ENCODE measurements around the gene SHC3. TPM values are rescaled to one million over a fixed set of nuclear protein-coding genes. Genes with fewer than 3 reads are reported as not detected.

Gene SHC3
- total RNA-seq, 2 donors from 2014 or later: 1.5 to 1.8 TPM

GRCh38 chr9:89106224-89106851 is 72.3 kb downstream of the SHC3 start:
- H3K4me3 ChIP-seq: no peak overlapping the region
- ATAC-seq (ENCODE audit: insufficient number of reproducible peaks, low FRiP score, low read depth) (no peak), DNase-seq (ENCODE audit: low spot score) (no peak)
- H3K27ac ChIP-seq: no peak overlapping the region
- H3K27me3 ChIP-seq (replicated peaks; ENCODE audit: insufficient read depth): no peaks in the 10 kb centered on the region
- no peaks in the 10 kb centered on the region for H3K4me1 ChIP-seq (ENCODE audit: control insufficient read depth in 1 of 2, low read depth in 2 of 2)
- no peak for TF ChIP-seq CTCF (IDR thresholded peaks at IDR 0.05)
- no peaks in the 10 kb centered on the region for H3K9me3 ChIP-seq
- no peaks in the 10 kb centered on the region for H3K36me3 ChIP-seq

GRCh38 chr9:89104821-89105220 is 73.8 kb downstream of the SHC3 start:
- Histone ChIP-seq H3K27me3 (replicated peaks; ENCODE audit: insufficient read depth) (no peaks in the 10 kb centered on the region), H3K9me3 (no peaks in the 10 kb centered on the region), H3K27ac (no peak overlapping the region), H3K4me3 (no peak overlapping the region), H3K4me1 (ENCODE audit: control insufficient read depth in 1 of 2, low read depth in 2 of 2) (no peaks in the 10 kb centered on the region), H3K36me3 (no peaks in the 10 kb centered on the region)
- TF ChIP-seq CTCF (IDR thresholded peaks at IDR 0.05): no peak
- DNase-seq (ENCODE audit: low spot score) (no peak), ATAC-seq (ENCODE audit: insufficient number of reproducible peaks, low FRiP score, low read depth) (no peak)

- no peak for ATAC-seq (ENCODE audit: insufficient number of reproducible peaks, low FRiP score, low read depth)
- H3K4me3 ChIP-seq: no peak overlapping the region
These were observed 81.4 kb downstream of the SHC3 start for GRCh38 chr9:89097219-89097618.

GRCh38 chr9:89096807-89097206 is 81.8 kb downstream of the SHC3 start:
- H3K36me3 ChIP-seq: no peaks in the 10 kb centered on the region
- ATAC-seq (ENCODE audit: insufficient number of reproducible peaks, low FRiP score, low read depth): no peak
- H3K9me3 ChIP-seq: no peaks in the 10 kb centered on the region
- H3K27ac ChIP-seq: no peak overlapping the region
- DNase-seq (ENCODE audit: low spot score): no peak
- no peak for TF ChIP-seq CTCF (IDR thresholded peaks at IDR 0.05)
- H3K4me1 ChIP-seq (ENCODE audit: control insufficient read depth in 1 of 2, low read depth in 2 of 2): no peaks in the 10 kb centered on the region
- H3K27me3 ChIP-seq (replicated peaks; ENCODE audit: insufficient read depth): no peaks in the 10 kb centered on the region
- H3K4me3 ChIP-seq: no peak overlapping the region

More at GRCh38 chr9:89097219-89097618, 81.4 kb downstream of the SHC3 start:
- H3K36me3 ChIP-seq: no peaks in the 10 kb centered on the region
- no peak for TF ChIP-seq CTCF (IDR thresholded peaks at IDR 0.05)
- H3K4me1 ChIP-seq (ENCODE audit: control insufficient read depth in 1 of 2, low read depth in 2 of 2): no peaks in the 10 kb centered on the region
- no peak overlapping the region for H3K27ac ChIP-seq
- H3K9me3 ChIP-seq: no peaks in the 10 kb centered on the region
- H3K27me3 ChIP-seq (replicated peaks; ENCODE audit: insufficient read depth): no peaks in the 10 kb centered on the region
- DNase-seq (ENCODE audit: low spot score): no peak

- H3K4me1 ChIP-seq (ENCODE audit: control insufficient read depth in 1 of 2, low read depth in 2 of 2): no peaks in the 10 kb centered on the region
- no peak overlapping the region for H3K27ac ChIP-seq
- ATAC-seq (ENCODE audit: insufficient number of reproducible peaks, low FRiP score, low read depth) (no peak), DNase-seq (ENCODE audit: low spot score) (no peak)
- TF ChIP-seq CTCF (IDR thresholded peaks at IDR 0.05): no peak
- H3K27me3 ChIP-seq (replicated peaks; ENCODE audit: insufficient read depth): no peaks in the 10 kb centered on the region
- no peak overlapping the region for H3K4me3 ChIP-seq
- no peaks in the 10 kb centered on the region for H3K9me3 ChIP-seq
- H3K36me3 ChIP-seq: no peaks in the 10 kb centered on the region
These were observed 82.7 kb downstream of the SHC3 start for GRCh38 chr9:89095761-89096528.

Data from thoracic aorta (tissue), 2 donors.